GM19455 (cell line): ENCODE data around the gene MAP4K4.

Source experiments
- ATAC-seq: cut with Tn5 transposase; IDR thresholded peaks from one replicate; pipeline ENCODE4 v1.9.1; 2021; ENCODE audit not compliant: unreplicated experiment

The MAP4K4 gene

DNA sequence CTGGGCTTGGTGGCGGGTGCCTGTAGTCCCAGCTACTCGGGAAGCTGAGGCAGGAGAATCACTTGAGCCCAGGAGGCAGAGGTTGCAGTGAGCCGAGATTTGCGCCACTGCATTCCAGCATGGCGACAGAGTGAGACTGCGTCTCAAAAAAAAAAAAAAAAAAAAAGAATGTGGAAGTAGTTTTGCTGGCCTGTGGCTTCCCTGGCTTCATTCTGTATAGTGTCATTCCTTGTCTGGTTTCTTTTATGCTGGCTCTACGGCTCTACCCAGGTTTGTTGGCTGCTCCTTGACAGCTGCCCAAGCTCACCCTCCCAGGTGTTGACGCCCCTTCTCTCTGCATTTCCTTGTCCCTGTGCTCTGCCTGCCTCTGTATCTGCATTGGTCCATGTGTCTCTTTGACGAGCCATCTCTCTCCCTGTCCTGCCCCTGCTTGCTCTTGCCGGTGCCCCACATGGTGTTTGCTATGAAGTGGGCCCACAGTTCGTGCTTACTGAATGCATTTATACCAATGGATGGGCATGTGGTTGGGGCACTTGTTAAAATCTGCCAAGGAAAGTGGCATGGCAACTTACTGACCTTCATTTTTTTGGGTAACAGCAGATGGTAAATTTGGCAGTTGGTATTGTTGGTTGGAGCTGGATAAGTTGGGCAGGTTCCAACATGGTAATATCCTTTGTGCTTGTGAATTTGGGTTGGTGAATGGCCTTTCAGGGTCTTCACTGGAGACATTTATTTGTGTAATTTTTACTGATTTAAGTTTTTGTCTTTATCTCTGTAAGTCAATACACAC is 113.9 kb downstream of the MAP4K4 start:
- ATAC-seq: no peak

DNA sequence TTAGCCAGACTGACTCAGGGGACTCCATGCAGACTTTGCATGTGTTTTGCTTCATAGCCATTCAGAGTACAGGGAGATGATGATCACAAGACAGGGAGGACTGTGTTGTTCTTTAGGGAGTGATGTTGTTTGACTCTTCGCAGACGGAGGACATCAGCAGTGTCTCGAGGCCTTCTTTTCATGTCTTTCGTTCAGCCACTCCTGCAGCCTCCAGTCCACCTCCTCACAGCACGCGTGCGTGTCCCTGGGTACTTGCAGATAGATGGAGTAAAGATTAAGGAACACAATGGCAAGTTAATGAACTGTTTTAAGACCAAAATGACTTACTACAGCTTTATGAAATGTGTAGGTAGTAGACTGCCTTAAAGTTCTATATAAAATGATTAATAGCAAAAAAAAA is 114.7 kb downstream of the MAP4K4 start:
- no peak for ATAC-seq

DNA sequence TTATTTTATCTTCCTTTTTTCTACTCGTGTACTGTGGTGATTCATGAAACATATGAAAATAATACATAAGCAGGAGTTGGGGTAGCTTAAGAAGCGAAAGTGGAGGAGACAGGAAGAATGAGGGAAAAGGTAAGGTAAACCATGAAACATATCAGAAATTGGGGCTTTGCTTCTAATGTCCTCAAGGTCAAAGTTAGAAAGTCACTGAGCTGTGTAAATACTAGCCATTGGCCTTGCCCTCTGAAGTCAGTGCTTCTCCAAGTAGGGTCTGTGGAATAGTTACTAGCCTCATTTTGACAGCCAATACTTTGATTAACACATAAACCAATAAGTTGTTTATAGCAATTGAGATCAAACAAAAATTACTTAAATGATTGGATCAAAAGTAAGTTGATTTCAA is 117.2 kb downstream of the MAP4K4 start:
- no peak for ATAC-seq

DNA sequence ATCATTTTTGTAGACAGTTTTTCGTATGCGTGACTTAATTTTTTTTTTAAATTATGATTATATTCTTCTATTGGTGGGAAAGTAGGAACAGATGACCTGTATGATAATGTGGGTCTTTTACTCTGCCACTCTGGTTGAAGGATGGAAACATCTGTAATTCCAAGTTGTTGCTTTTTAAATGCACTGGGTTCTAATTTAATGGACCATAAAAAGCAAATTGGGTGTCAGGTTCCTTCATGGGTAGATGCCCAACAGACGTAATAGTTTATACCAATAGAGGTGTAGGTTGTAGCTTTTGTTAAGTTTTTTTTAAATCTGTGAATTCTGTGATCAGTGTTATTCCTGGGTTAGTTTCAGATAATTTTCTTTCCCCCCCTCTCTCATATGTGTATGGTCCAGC is 117.6 kb downstream of the MAP4K4 start:
- no peak for ATAC-seq

DNA sequence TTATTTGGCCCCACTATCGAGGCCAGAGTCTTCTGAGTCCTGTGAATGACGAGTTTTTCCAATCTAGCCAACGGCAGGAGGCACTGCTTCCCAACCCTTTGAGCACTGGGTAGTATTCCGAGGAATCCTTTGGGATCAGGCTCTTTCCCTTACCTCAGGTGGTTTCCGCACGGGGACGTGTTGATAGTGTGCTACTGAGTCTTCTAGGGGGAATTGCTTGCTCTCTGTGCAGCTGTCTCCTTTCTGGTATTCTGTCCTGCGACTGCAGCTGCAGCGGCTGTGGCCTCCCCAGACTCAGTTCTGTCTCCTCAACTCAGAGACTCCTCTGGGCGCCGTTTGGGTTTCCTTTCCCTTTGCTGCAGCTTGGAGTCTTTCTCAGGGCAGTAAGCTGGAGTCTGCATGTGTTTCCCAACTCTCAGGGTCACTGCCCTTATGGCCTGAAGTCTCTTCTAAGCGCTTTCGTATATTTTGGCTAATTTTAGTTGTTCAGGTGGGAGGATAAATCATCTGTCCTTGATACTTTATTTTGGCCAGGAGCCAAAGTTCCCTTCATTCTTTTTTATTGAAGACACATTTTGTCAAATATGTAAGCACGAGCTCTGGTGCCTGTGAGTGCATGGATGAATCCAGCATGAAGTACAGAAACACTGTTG is 118.4 kb downstream of the MAP4K4 start:
- no peak for ATAC-seq

DNA sequence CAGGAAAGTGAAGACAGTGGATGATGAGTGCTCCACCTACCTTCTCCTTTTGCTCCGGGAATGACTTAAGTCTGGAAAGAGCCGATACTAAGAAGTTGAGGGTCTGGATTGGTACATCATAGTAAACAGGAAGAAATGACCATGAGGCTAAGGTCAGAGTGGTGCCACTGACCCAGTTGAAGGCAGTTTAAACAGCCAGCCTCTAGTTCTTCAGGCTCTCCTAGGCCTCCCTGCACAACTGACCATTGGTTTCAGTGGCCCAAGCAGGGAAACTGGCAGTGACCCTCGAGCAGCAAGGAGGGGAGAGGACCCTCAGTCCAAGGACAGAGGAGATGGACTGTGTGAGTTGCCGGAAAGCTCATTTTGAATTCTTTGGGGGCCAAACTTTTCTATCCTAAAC is 119.1 kb downstream of the MAP4K4 start:
- ATAC-seq: no peak

GRCh38 chr2:101817481-101817880 is 120.0 kb downstream of the MAP4K4 start:
- no peak for ATAC-seq

- no peak for ATAC-seq
Measured at GRCh38 chr2:101818531-101819451, 121.3 kb downstream of the MAP4K4 start.

GRCh38 chr2:101820519-101820918 is 123.0 kb downstream of the MAP4K4 start:
- no peak for ATAC-seq

DNA sequence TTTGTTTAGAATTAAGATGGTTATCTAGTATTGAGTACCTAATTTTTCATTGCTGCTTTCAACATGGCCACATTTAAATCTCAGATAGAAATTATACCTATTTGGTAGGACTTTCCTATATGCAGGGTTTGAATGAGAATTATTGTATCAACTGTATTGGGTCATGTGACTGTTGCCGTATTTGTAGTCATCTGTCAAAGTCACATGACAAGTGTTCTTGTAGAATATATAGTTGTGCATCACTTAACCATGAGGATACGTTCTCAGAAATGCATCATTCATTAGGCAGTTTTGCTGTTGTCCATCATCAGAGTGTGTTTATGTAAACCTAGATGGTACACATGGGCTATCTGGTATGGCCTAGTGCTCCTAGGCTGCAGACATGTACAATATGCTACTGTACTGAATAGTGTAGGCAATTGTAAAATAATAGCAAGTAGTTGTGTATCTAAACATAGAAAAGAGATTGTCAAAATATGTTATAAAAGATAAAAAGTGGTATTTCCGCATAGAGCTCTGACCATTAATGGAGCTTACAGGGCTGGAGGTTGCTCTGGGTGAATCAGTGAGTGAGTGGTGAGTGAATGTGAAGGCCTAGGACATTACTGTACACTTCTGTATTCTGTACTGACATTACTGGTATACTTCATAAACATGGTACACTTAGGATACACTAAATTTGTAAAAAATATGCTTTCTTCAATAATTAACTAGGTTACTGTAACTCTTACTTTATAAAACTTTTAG is 123.7 kb downstream of the MAP4K4 start:
- ATAC-seq: no peak

DNA sequence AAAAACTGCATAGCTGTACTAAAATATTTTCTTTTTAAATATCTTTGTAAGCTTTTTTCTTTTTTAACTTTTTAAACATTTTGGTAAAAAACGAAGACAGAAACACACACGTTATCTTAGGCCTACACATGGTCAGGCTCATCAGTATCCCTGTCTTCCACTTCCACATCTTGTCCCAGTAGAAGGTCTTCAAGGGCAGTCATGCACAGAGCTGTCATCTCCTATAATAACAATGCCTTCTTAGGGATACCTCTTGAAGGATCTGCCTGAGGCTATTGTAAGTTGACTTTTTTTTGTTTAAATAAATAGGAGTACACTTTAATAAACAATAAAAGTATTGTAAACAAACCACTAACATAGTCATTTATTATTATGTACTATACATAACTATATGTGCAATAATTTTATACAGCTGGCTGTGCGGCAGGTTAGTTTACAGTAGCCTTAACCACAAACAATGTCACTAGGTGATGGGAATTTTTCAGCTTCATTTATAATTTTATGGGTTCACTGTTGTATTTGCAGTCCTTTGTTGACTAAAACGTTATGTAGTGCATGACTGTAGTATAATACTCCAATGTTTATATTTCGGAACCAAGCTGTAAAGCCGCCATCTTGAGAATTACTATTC is 124.4 kb downstream of the MAP4K4 start:
- no peak for ATAC-seq

DNA sequence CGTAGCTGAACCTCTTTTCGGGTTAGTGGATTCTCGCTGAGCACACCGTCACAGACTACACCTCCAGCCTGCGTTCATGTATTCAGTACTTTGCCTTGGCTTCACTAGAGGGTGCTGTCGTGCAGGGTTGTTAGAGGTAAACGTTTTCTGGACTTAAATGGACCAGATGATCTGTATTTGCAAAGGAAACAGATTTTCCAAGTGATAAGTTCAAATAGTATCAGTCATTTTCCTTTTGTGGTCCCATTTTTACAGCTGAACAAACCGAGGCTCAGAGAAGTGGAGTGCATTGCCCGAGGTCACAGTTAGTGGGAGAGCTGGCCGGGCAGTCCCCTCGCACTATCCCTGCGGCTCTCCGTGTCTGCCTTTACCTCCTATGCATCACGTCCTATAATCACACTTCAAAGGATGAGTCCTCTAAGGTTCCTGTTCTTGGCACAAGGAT is 125.9 kb downstream of the MAP4K4 start:
- ATAC-seq: peak; percentile 68

DNA sequence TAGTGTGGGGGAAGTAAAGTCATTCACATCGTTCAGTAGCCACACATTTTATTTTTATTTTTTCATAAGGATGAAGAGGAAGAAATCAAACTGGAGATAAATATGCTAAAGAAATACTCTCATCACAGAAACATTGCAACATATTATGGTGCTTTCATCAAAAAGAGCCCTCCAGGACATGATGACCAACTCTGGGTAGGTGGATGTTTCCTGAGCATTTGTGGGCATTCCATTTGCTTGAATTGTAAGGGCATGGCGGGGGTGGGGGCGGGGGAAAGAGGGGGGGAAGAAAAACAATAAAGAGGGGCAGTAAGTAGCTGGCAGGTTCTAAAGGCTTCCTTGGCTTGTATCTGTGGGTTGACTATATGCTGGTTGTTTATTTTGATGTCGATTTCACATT is 126.4 kb downstream of the MAP4K4 start:
- ATAC-seq: no peak

GRCh38 chr2:101826716-101827115 is 129.2 kb downstream of the MAP4K4 start:
- no peak for ATAC-seq

DNA sequence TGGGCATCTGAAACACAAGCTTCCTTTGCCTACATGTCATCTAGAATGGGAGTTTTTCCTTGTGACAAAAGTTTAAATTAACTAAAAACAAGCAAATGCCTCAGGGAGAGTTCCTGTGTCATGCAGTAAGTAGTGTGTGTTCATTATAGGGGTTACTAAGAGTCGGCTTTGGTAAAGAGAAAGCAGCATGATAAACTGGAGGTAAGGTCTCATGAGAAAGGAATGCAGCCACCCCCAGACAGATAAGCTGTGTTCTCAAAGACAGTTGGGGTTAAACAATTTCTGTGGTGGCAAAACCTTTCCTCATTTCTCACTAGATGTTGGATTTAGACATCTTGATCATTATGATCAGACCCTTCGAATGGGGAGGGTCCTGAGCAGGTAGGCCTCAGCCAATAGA is 129.7 kb downstream of the MAP4K4 start:
- no peak for ATAC-seq

- ATAC-seq: no peak
Measured at GRCh38 chr2:101828257-101828656, 130.8 kb downstream of the MAP4K4 start.

DNA sequence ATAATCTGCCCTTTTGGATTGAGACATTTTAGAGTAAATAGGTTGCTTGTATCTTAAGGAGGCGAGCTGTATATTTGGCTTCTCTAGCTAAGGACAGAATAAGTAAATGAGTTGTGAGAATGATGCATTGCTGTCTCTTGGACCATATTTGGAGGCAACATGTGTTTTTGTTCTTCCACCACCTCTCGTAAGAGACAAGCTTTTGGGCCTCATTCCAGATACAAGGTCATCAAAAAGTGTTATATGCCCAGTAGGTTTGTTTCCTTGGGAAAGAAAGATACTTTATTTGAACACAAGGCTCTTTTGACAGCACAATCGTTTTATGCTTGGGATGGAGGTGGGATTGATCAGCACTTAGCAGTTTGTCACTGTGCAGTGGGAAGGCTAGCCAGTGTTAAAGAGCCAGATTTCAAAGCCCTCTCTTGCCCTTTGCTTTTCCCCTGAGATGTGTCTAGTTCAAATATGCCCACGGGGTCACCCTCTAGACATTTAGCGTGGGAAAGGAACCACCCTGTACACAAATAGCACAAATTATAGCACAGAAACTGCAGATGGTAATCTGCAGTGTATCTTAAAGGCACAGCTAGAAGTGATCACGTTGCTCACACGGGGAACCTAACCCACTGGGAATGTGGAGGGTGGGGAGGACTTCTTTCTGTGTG is 131.3 kb downstream of the MAP4K4 start:
- no peak for ATAC-seq

DNA sequence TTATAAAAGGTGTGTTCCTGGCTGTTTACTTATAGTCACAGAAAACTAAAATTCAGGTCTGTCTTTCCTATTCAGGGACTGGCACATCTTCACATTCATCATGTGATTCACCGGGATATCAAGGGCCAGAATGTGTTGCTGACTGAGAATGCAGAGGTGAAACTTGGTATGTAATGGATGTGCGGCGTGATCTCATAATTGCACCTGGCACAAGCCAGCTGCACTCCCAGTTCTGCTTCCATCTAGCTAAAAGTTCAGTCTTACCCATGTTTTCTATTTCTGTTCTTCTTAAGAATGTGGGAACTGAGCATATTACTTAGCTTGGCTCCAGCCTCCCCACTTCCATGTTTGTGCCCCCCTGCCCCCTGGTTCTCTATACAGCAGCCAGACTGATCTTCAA is 131.9 kb downstream of the MAP4K4 start:
- ATAC-seq: no peak

DNA sequence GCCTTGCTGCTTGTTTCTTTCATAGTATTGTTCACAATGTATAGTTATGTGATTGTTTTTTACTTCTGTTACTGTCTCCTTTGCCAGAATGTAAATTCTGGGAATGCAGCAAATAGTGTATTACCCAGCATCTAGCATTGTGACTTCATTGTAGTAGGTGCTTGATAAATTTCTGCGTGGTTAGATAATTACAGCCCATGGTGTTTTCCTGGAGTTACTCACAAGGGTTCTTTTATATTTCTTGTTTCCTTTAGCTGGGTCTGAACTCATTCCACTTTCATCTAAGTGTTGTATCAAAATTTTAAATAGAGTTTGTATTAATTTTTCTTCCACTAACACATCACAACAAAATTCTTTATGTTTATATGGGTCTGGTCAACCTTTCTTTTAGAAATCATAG is 132.6 kb downstream of the MAP4K4 start:
- no peak for ATAC-seq

GRCh38 chr2:101830555-101830954 is 133.0 kb downstream of the MAP4K4 start:
- ATAC-seq: no peak
